PC-3 (cell line): ENCODE data around the gene ACAP2. TPM values are rescaled to one million over a fixed set of nuclear protein-coding genes. Genes with fewer than 3 reads are reported as not detected.

ENCODE experiments used
- ATAC-seq: fragments of 200-7000 bp; cut with Tn5 transposase; 2 replicates; pipeline ENCODE4 v1.9.1; 2020; ENCODE audit warnings: mild to moderate bottlenecking, moderate library complexity
- BruUV-seq: library from RNA; stranded (reverse); fragments of 400-500 nt; replicated peaks from 2 replicates; lab custom pipeline; 2021; lab: Mats Ljungman, UMichigan
- CTCF ChIA-PET: fragments of 300-600 bp; sonication (Branson Sonifier 250); formaldehyde crosslinking; loops from one replicate; lab custom pipeline; 2022; ENCODE audit warnings: antibody characterized with exemption; lab: Charles Lee
- POLR2A ChIA-PET: fragments of 300-600 bp; sonication (Branson Sonifier 250); formaldehyde crosslinking; loops from one replicate; lab custom pipeline; 2022; ENCODE audit warnings: antibody characterized with exemption; ENCODE audit not compliant: unreplicated experiment; lab: Charles Lee
- DNase-seq: peaks from one replicate; pipeline ENCODE4 v3.0.0-alpha.2; 2015
- H2AFZ ChIP-seq: fragments of 300-600 bp; sonication (generic); 2 replicates; pipeline ENCODE4 v1.6.0; 2016; ENCODE audit warnings: antibody characterized with exemption, low read length
- H3F3A ChIP-seq: fragments of 300-600 bp; sonication (generic); one replicate; pipeline ENCODE4 v1.6.0; 2017; ENCODE audit warnings: antibody characterized with exemption, low read length, control low read depth, mild to moderate bottlenecking; ENCODE audit not compliant: unreplicated experiment
- H3K27ac ChIP-seq: fragments of 300-600 bp; sonication (generic); 2 replicates; pipeline ENCODE4 v1.5.1; 2016; ENCODE audit warnings: mild to moderate bottlenecking, low read length
- H3K27me3 ChIP-seq: fragments of 300-600 bp; sonication (generic); 2 replicates; pipeline ENCODE4 v1.6.1; 2016; ENCODE audit warnings: low read length, mixed read lengths
- H3K36me3 ChIP-seq: fragments of 300-600 bp; sonication (generic); 2 replicates; pipeline ENCODE4 v1.6.1; 2016; ENCODE audit warnings: low read depth, mixed run types, low read length, mixed read lengths
- H3K4me1 ChIP-seq: fragments of 300-600 bp; sonication (generic); 2 replicates; pipeline ENCODE4 v1.5.1; 2016; ENCODE audit warnings: low read length; ENCODE audit not compliant: insufficient read depth
- H3K4me2 ChIP-seq: fragments of 300-600 bp; sonication (generic); 2 replicates; pipeline ENCODE4 v1.6.0; 2016; ENCODE audit warnings: low read length
- H3K4me3 ChIP-seq: fragments of 300-600 bp; sonication (generic); 2 replicates; pipeline ENCODE4 v1.5.1; 2016; ENCODE audit warnings: mild to moderate bottlenecking, low read length, mixed read lengths
- H3K79me2 ChIP-seq: fragments of 300-600 bp; sonication (generic); 2 replicates; pipeline ENCODE4 v1.6.1; 2017; ENCODE audit warnings: low read length, mixed read lengths
- H3K9ac ChIP-seq: fragments of 300-600 bp; sonication (generic); 2 replicates; pipeline ENCODE4 v1.6.0; 2016; ENCODE audit warnings: mild to moderate bottlenecking, low read length
- H3K9me2 ChIP-seq: fragments of 300-600 bp; sonication (generic); replicated peaks from 2 replicates; pipeline ENCODE4 v1.6.1; 2016; ENCODE audit warnings: mixed run types, low read length, mixed read lengths
- H3K9me3 ChIP-seq: fragments of 300-600 bp; sonication (generic); 2 replicates; pipeline ENCODE4 v1.6.1; 2016; ENCODE audit warnings: low read length, mixed read lengths
- H4K20me1 ChIP-seq: fragments of 300-600 bp; sonication (generic); 2 replicates; pipeline ENCODE4 v1.6.1; 2016; ENCODE audit warnings: low read length, mixed read lengths
- EZH2 ChIP-seq: fragments of 300-600 bp; sonication (generic); IDR thresholded peaks from one replicate; pipeline ENCODE4 v1.6.1; 2017; ENCODE audit warnings: antibody characterized with exemption, mild to moderate bottlenecking, low read length; ENCODE audit not compliant: unreplicated experiment
- EZH2phosphoT487 ChIP-seq: fragments of 300-600 bp; sonication (generic); IDR thresholded peaks from 2 replicates; pipeline ENCODE4 v1.6.1; 2018; ENCODE audit warnings: mild to moderate bottlenecking, antibody characterized with exemption, low read length, borderline replicate concordance
- intact Hi-C: fragments of 100-400 bp; cut with micrococcal nuclease; formaldehyde crosslinking; loops from 2 replicates; pipeline ENCODE4 v1.9.0; 2023
- total RNA-seq: library from RNA; depleted of rRNA; stranded (reverse); fragments of >200 nt; gene quantifications from 2 replicates; pipeline ENCODE4 v1.2.3, GENCODE V29; 2014
- TF ChIP-seq, protein P1 (sequence below): fragments of 300-600 bp; sonication (generic); conservative IDR thresholded peaks from 2 replicates; pipeline ENCODE4 v1.5.1; 2017; ENCODE audit warnings: antibody characterized with exemption, low read depth, mild to moderate bottlenecking, low read length

ACAP2 gene
- total RNA-seq, 1 experiment from 2014 or later, result 33.5 TPM

DNA sequence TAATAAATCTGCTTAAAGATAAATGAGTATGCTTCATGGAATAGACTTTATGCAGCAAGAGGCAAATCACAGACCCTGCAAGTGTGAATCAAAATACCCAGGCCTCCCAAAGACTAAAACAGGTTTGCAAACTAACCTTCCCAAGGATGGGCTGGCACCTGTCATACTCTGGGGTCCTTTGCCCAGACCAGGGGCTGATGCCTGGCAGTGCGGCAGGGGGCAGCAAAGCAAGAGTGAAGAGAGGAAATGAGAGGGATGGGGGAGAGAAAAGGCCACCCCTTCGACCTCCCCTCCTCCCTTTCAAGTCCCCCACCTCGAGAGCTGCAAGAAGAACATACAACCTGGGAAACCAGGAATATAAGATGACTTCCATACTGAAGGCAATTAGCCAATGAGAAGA is 203.7 kb downstream of the ACAP2 start:
- no peak for ATAC-seq
- ChIA-PET CTCF (no interaction called here), POLR2A (no interaction called here)
- H3F3A ChIP-seq, result no peaks in the 10 kb centered on the region
- no peaks in the 10 kb centered on the region for H3K9me3 ChIP-seq
- no peak overlapping the region for H3K9ac ChIP-seq
- intact Hi-C loops, result no loop called here
- H2AFZ ChIP-seq, result no peak overlapping the region
- H3K4me2 ChIP-seq, result no peak overlapping the region
- no peak overlapping the region for H3K27ac ChIP-seq
- H3K79me2 ChIP-seq, result peaks cover 9% of the 10 kb centered on the region; the same call in 1 of the 2 replicates
- no peaks in the 10 kb centered on the region for H4K20me1 ChIP-seq
- DNase-seq, result no peak
- no peaks in the 10 kb centered on the region for H3K27me3 ChIP-seq
- no peaks in the 10 kb centered on the region for H3K36me3 ChIP-seq
- H3K4me1 ChIP-seq, result no peaks in the 10 kb centered on the region
- no peak for TF ChIP-seq EZH2
- no peak for TF ChIP-seq EZH2phosphoT487
- TF ChIP-seq, protein P1, sequence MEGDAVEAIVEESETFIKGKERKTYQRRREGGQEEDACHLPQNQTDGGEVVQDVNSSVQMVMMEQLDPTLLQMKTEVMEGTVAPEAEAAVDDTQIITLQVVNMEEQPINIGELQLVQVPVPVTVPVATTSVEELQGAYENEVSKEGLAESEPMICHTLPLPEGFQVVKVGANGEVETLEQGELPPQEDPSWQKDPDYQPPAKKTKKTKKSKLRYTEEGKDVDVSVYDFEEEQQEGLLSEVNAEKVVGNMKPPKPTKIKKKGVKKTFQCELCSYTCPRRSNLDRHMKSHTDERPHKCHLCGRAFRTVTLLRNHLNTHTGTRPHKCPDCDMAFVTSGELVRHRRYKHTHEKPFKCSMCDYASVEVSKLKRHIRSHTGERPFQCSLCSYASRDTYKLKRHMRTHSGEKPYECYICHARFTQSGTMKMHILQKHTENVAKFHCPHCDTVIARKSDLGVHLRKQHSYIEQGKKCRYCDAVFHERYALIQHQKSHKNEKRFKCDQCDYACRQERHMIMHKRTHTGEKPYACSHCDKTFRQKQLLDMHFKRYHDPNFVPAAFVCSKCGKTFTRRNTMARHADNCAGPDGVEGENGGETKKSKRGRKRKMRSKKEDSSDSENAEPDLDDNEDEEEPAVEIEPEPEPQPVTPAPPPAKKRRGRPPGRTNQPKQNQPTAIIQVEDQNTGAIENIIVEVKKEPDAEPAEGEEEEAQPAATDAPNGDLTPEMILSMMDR, result no peak
- no peaks in the 10 kb centered on the region for H3K9me2 ChIP-seq
- no TSS peak for BruUV-seq
- no peak overlapping the region for H3K4me3 ChIP-seq

DNA sequence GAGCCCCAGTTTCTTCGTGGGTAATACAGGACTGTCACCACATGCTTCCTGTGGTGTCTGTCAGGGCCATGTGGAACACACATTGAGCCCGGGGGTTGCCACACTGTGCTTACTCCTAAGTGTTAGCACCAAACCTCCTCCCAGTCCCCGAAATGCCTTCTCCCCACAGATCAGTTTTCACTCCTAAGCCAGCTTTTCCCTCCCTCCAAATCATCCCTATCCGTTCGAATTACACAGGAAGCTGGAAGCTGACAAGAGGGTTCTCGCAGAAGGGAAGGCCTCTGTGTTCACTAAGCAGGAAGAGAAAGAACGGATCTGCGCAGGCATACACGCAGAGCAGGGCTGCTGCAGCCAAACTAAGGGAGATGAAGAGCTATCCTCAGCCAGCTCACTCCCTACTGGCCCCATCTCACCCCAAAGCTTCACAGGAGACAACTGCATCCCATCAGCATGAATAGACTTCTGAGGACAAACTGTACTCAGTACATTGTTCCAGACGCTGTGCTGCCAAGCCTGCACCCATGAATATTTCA is 204.2 kb downstream of the ACAP2 start:
- CTCF ChIA-PET, result no interaction called here
- H3K9ac ChIP-seq, result no peak overlapping the region
- intact Hi-C loops, result no loop called here
- ATAC-seq (no peak), DNase-seq (no peak)
- POLR2A ChIA-PET, result no interaction called here
- H3K9me3 ChIP-seq, result no peaks in the 10 kb centered on the region
- no peaks in the 10 kb centered on the region for H4K20me1 ChIP-seq
- H3K9me2 ChIP-seq, result no peaks in the 10 kb centered on the region
- BruUV-seq, result no TSS peak
- TF ChIP-seq, protein P1, result no peak
- TF ChIP-seq EZH2phosphoT487, result no peak
- TF ChIP-seq EZH2, result no peak
- H3K4me3 ChIP-seq, result no peak overlapping the region
- H2AFZ ChIP-seq, result no peak overlapping the region
- no peak overlapping the region for H3K4me2 ChIP-seq
- H3K36me3 ChIP-seq, result no peaks in the 10 kb centered on the region
- H3K27me3 ChIP-seq, result no peaks in the 10 kb centered on the region
- H3K4me1 ChIP-seq, result no peaks in the 10 kb centered on the region
- H3F3A ChIP-seq, result no peaks in the 10 kb centered on the region
- no peak overlapping the region for H3K27ac ChIP-seq
- H3K79me2 ChIP-seq, result peaks cover 9% of the 10 kb centered on the region; the same call in 1 of the 2 replicates

DNA sequence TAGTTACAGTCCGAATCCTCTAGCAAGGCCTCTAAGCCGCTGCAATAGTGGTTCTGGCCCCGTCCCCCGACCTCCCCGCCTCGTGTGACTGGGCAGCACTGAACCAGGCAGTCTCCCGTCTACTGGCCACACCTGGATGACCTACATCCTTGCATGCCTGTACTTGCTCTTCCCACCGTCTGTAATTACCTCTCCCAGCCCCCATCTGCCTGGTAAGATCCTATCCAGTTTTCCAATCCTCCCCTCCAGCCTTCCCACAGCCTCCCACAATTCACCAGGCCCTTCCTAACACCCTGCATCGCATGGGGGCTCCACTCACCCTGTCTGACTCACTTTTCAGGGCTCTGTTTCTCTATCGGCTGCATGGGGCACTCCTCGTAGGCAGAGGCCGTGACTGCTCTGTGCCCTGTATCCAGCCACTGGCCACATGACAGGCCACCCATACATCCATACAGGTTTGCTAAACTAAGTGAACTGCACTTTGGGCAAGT is 204.7 kb downstream of the ACAP2 start:
- intact Hi-C loops, result no loop called here
- ATAC-seq (no peak), DNase-seq (no peak)
- Histone ChIP-seq H3K9me3 (no peaks in the 10 kb centered on the region), H3K9me2 (no peaks in the 10 kb centered on the region), H3K27me3 (no peaks in the 10 kb centered on the region), H3K36me3 (no peaks in the 10 kb centered on the region), H3K79me2 (peaks cover 9% of the 10 kb centered on the region; the same call in 1 of the 2 replicates), H4K20me1 (no peaks in the 10 kb centered on the region), H3K4me3 (no peak overlapping the region), H3K4me2 (no peak overlapping the region), H2AFZ (no peak overlapping the region), H3K9ac (no peak overlapping the region), H3K27ac (no peak overlapping the region), H3F3A (no peaks in the 10 kb centered on the region), H3K4me1 (no peaks in the 10 kb centered on the region)
- ChIA-PET CTCF (no interaction called here), POLR2A (no interaction called here)
- no TSS peak for BruUV-seq
- TF ChIP-seq EZH2phosphoT487 (no peak), EZH2 (no peak)
- TF ChIP-seq, protein P1, result no peak
